ENCODE data around the gene SELPLG. TPM values are rescaled to one million over a fixed set of nuclear protein-coding genes. Genes with fewer than 3 reads are reported as not detected.
A peak's percentile ranks its signal among the peaks of the same experiment; 100 is the strongest.

SELPLG gene
- total and polyA plus RNA-seq, 2 of the 4 experiments (the other 2 are of a cell fraction), result 3.2 to 10.8 TPM

- Histone ChIP-seq H4K8ac (ENCODE audit: low read depth in 2 of 2, low read length in 2 of 2) (no peak overlapping the region), H3K9ac (ENCODE audit: low read depth, low read length) (no peak overlapping the region), H2AK9ac (replicated peaks; ENCODE audit: low read depth, low read length, poor library complexity) (no peak overlapping the region), H2BK20ac (ENCODE audit: low read depth, low read length) (no peak overlapping the region), H3K4me3 (ENCODE audit: insufficient read depth, low read depth, low read length) (no peak overlapping the region), H3K27ac (ENCODE audit: insufficient read depth, low read length) (no peak overlapping the region), H3K14ac (replicated peaks; ENCODE audit: low read depth, low read length) (0 out of 2 replicates have a peak overlapping the region, but pooled peaks have one; percentile 13), H2AFZ (replicated peaks; ENCODE audit: low read length, poor library complexity) (no peak overlapping the region), H3K79me1 (ENCODE audit: low read depth in 1 of 2, low read length in 2 of 2) (peaks cover 2 to 31% of the 10 kb centered on the region in 2 experiments; a peak in 3 of 4 replicates), H3K56ac (ENCODE audit: extremely low read depth, insufficient read depth, low read length) (no peak overlapping the region), H3K9me3 (ENCODE audit: control insufficient read depth, insufficient read depth, low read length) (no peaks in the 10 kb centered on the region), H3K4me1 (ENCODE audit: control insufficient read depth, insufficient read depth, low read length) (peaks cover 10% of the 10 kb centered on the region), H3K23ac (ENCODE audit: low read depth, low read length) (peak overlapping the region; percentile 32; the same call in 1 of the 2 replicates), H4K5ac (ENCODE audit: low read depth, low read length) (no peak overlapping the region), H3K18ac (ENCODE audit: low read depth, low read length) (no peak overlapping the region), H4K91ac (ENCODE audit: insufficient read depth, low read depth, low read length) (no peak overlapping the region), H3K4ac (ENCODE audit: low read depth, low read length) (no peak overlapping the region), H3K36me3 (ENCODE audit: control insufficient read depth, insufficient read depth, low read length) (peaks cover 8% of the 10 kb centered on the region), H2BK5ac (ENCODE audit: low read depth, low read length, poor library complexity, severe bottlenecking) (no peak overlapping the region), H3K9me1 (ENCODE audit: insufficient read depth, low read length) (peaks cover 15% of the 10 kb centered on the region), H2BK120ac (ENCODE audit: low read depth, low read length) (no peak overlapping the region), H3K27me3 (ENCODE audit: control insufficient read depth, insufficient read depth, low read length) (no peaks in the 10 kb centered on the region), H2AK5ac (ENCODE audit: low read depth, low read length) (no peak overlapping the region), H4K20me1 (ENCODE audit: insufficient read depth, low read length) (peaks cover 30% of the 10 kb centered on the region), H3K4me2 (ENCODE audit: low read depth, low read length) (no peak overlapping the region), H2BK15ac (ENCODE audit: low read depth, low read length) (no peak overlapping the region)
- intact Hi-C loops (cut with micrococcal nuclease) (no loop called here), dilution Hi-C loops (cut with HindIII; ENCODE audit: low sequenced_read_pairs, unreplicated experiment) (no loop called here), in situ Hi-C loops (cut with MboI; ENCODE audit: low sequenced_read_pairs) (loop anchor here (25.0 kb wide), 1 partner anchor 450 kb away; the partner anchor contains the start of genes ALKBH2 and UNG)
- no peak for DNase-seq
- no CpG with 5 or more reads among the region's 7 CpGs for WGBS, 2 experiments (ENCODE audit: extremely low coverage in 2 of 2, insufficient read length in 1 of 2)
- ChIA-PET POLR2A (ENCODE audit: unreplicated experiment) (interaction anchor here (0.5 kb wide), 1 partner anchor 532 kb away, joined by 4 read pairs; no protein-coding TSS in a partner anchor), CTCF (interaction anchor here (0.6 kb wide), 1 partner anchor 244 kb away, joined by 6 read pairs; no protein-coding TSS in a partner anchor)
- no TSS peak for BruUV-seq (replicated peaks)
- no peak for ATAC-seq (ENCODE audit: low read depth)
- no peak for TF ChIP-seq RFX5 (IDR thresholded peaks at IDR 0.05; ENCODE audit: low read depth, low read length)
- TF ChIP-seq CTCF (conservative IDR thresholded peaks at IDR 0.05; ENCODE audit: low read depth, low read length), result no peak
- no peak for TF ChIP-seq USF2 (IDR thresholded peaks at IDR 0.05; ENCODE audit: low read depth, low read length)
- TF ChIP-seq NFE2L2 (IDR thresholded peaks at IDR 0.05; ENCODE audit: low read depth, low read length), result no peak
- TF ChIP-seq CHD1 (IDR thresholded peaks at IDR 0.05; ENCODE audit: low read depth, low read length), result no peak
- no peak for TF ChIP-seq POLR2A (IDR thresholded peaks at IDR 0.05; ENCODE audit: low read depth, low read length)
- no peak for TF ChIP-seq SMC3 (IDR thresholded peaks at IDR 0.05; ENCODE audit: low read depth, low read length)
- TF ChIP-seq MAFK (IDR thresholded peaks at IDR 0.05; ENCODE audit: low read depth, low read length), result no peak
- TF ChIP-seq FOS (IDR thresholded peaks at IDR 0.05; ENCODE audit: low read depth, low read length), result no peak
- no peak for TF ChIP-seq MAZ (IDR thresholded peaks at IDR 0.05; ENCODE audit: borderline replicate concordance, low read depth, low read length)
- TF ChIP-seq ELK1 (IDR thresholded peaks at IDR 0.05; ENCODE audit: borderline replicate concordance, low read depth, low read length), result no peak
- TF ChIP-seq RAD21 (IDR thresholded peaks at IDR 0.05; ENCODE audit: low read length), result no peak
- no peak for TF ChIP-seq MXI1 (IDR thresholded peaks at IDR 0.05; ENCODE audit: borderline replicate concordance, low read depth, low read length)
- TF ChIP-seq BHLHE40 (IDR thresholded peaks at IDR 0.05; ENCODE audit: low read depth, low read length), result no peak
- no peak for TF ChIP-seq RCOR1 (IDR thresholded peaks at IDR 0.05; ENCODE audit: insufficient replicate concordance, low read length)
Measured at GRCh38 chr12:108637222-108637971, 3.7 kb upstream of the SELPLG start.

All from IMR-90 (cell line).